Ovary (tissue), 9 donors: ENCODE measurements around the gene ALPI. TPM values are rescaled to one million over a fixed set of nuclear protein-coding genes. Genes with fewer than 3 reads are reported as not detected.

Experiments
- DNase-seq, 5 donors: peaks; one replicate each; pipeline ENCODE4 v3.0.0-alpha.2; 2019 to 2020
- H3K27ac ChIP-seq, 2 donors: fragments of 200-600 bp; one replicate each; pipeline versions ENCODE4 v1.5.1 to v1.8.0; 2019 to 2022
- H3K27me3 ChIP-seq: fragments of 200-600 bp; one replicate; pipeline ENCODE4 v1.8.0; 2022
- H3K36me3 ChIP-seq: fragments of 200-600 bp; sonication (generic); one replicate; pipeline ENCODE4 v1.5.1; 2019
- H3K4me1 ChIP-seq: one replicate; pipeline ENCODE4 v1.8.1; 2013; ENCODE audit warnings: mild to moderate bottlenecking, moderate library complexity; ENCODE audit not compliant: insufficient read depth
- H3K4me3 ChIP-seq: fragments of 200-600 bp; sonication (generic); one replicate; pipeline ENCODE4 v1.5.1; 2017
- H3K9me3 ChIP-seq, 2 donors: fragments of 200-600 bp in 1 of 2; sonication (generic) in 1 of 2; one replicate each; pipeline versions ENCODE4 v1.5.1 to v1.8.1; 2013 to 2019; ENCODE audit warnings: mild to moderate bottlenecking in 1 of 2, moderate library complexity in 1 of 2
- CTCF ChIP-seq, 3 donors: fragments of 450-650 bp in 2 of 3; fragments of 200-600 bp in 1 of 3; IDR thresholded peaks; one replicate each; pipeline versions ENCODE4 v1.5.1 to v1.8.0; 2016 to 2022; ENCODE audit warnings: antibody characterized with exemption in 3 of 3, mild to moderate bottlenecking in 1 of 3
- EP300 ChIP-seq: sonication (generic); formaldehyde crosslinking; IDR thresholded peaks from one replicate; pipeline ENCODE4 v1.6.1; 2017; ENCODE audit warnings: antibody characterized with exemption
- POLR2A ChIP-seq: fragments of 450-650 bp; IDR thresholded peaks from one replicate; pipeline ENCODE4 v1.6.1; 2017; ENCODE audit warnings: antibody characterized with exemption, mild to moderate bottlenecking, moderate library complexity
- WGBS, 3 donors: extraction: QIAGEN DNeasy Blood & Tissue Kit in 1 of 3; methylation state at CpG; one replicate each; pipeline versions ENCODE4 v1.1.5 to v1.1.7; 2013 to 2017; 5-methylcytosine and 5-hydroxymethylcytosine counted together
- intact Hi-C, 4 donors: fragments of 100-400 bp; cut with DNase I; formaldehyde crosslinking; loops; one replicate each; pipeline versions ENCODE4 v1.11.0 to v1.15.1; 2022 to 2023
- polyA plus RNA-seq, 2 donors: library from polyadenylated mRNA; stranded (reverse); fragments of 200-250 nt in 1 of 2; fragments of 350-450 nt in 1 of 2; fragmentation: Illumina TruSeq in 1 of 2; extraction: RNeasy Lipid Tissue Mini Kit (QIAGEN cat#74804) in 1 of 2; gene quantifications; one replicate each; pipeline ENCODE4 v1.2.3, GENCODE V29; 2013 to 2014
- total RNA-seq, 7 donors: library from RNA; depleted of rRNA in 2 of 7; stranded (reverse); fragments of >200 nt in 2 of 7; fragmentation: NEBNext Ultra II Directional in 3 of 7; extraction: Animal tissue kit (Norgen Biotek cat#: 25700) in 3 of 7; gene quantifications; one replicate each; pipeline versions ENCODE4 v1.1.0 to v1.2.4, GENCODE V29; 2016 to 2023
- donor health status: DM: no; HTN: no; CAD: no; lungs with moderate emphysema.
- donor health status: DM: no; HTN: no; CAD: no.
- donor health status: Bipolar disorder and iron deficiency.
- donor health status: DM: yes; HTN: yes; CAD: no.
- donor health status: DM: no; HTN: no; CAD: no.
- donor health status: DM: yes; HTN: yes; CAD: no.

Gene ALPI
- total and polyA plus RNA-seq, 9 donors: 0.72 TPM; not detected in 8

GRCh38 chr2:232503809-232504323 is 47.9 kb downstream of the ALPI start:
- Histone ChIP-seq H3K36me3 (no peaks in the 10 kb centered on the region), H3K4me3 (no peak overlapping the region), H3K9me3 (no peaks in the 10 kb centered on the region), H3K27ac (peak overlapping the region; percentile 88 to 97), H3K4me1 (peaks cover 16% of the 10 kb centered on the region), H3K27me3 (no peaks in the 10 kb centered on the region)
- TF ChIP-seq EP300 (no peak), POLR2A (no peak), CTCF (IDR thresholded peaks at IDR 0.05) (no peak)
- DNase-seq: peak in 2 of 5 donors; percentile 42 to 44
- intact Hi-C loops: no loop called here
- WGBS, 3 donors: 53 to 62% (median 55%) methylated on average over 16 of the region's 16 CpGs

- H3K9me3 ChIP-seq: no peaks in the 10 kb centered on the region
- no peak overlapping the region for H3K4me3 ChIP-seq
- H3K27me3 ChIP-seq: no peaks in the 10 kb centered on the region
- TF ChIP-seq POLR2A (no peak), EP300 (no peak), CTCF (IDR thresholded peaks at IDR 0.05) (no peak)
- no peaks in the 10 kb centered on the region for H3K36me3 ChIP-seq
- 66 to 95% (median 95%) methylated on average over 2 of the region's 2 CpGs for WGBS, 3 donors
- intact Hi-C loops: no loop called here
- peak overlapping the region in 1 of 2 donors; percentile 97 for H3K27ac ChIP-seq
- no peak for DNase-seq
- H3K4me1 ChIP-seq: peaks cover 16% of the 10 kb centered on the region
These were observed 48.5 kb downstream of the ALPI start for GRCh38 chr2:232504438-232504837.

GRCh38 chr2:232505856-232506255 is 49.9 kb downstream of the ALPI start:
- H3K27ac ChIP-seq: no peak overlapping the region
- no peak overlapping the region for H3K4me3 ChIP-seq
- H3K4me1 ChIP-seq: peaks cover 11% of the 10 kb centered on the region
- TF ChIP-seq POLR2A (no peak), EP300 (no peak), CTCF (IDR thresholded peaks at IDR 0.05) (no peak)
- intact Hi-C loops: no loop called here
- no peaks in the 10 kb centered on the region for H3K27me3 ChIP-seq
- no peaks in the 10 kb centered on the region for H3K36me3 ChIP-seq
- 56 to 65% (median 60%) methylated on average over 10 of the region's 10 CpGs for WGBS, 3 donors
- no peaks in the 10 kb centered on the region for H3K9me3 ChIP-seq
- DNase-seq: no peak

GRCh38 chr2:232506709-232507108 is 50.8 kb downstream of the ALPI start:
- peaks cover 8% of the 10 kb centered on the region for H3K4me1 ChIP-seq
- no peak overlapping the region for H3K27ac ChIP-seq
- WGBS, 3 donors: 71 to 79% (median 72%) methylated on average over 4 of the region's 4 CpGs
- no peaks in the 10 kb centered on the region for H3K9me3 ChIP-seq
- no peaks in the 10 kb centered on the region for H3K27me3 ChIP-seq
- no peaks in the 10 kb centered on the region for H3K36me3 ChIP-seq
- intact Hi-C loops: no loop called here
- no peak overlapping the region for H3K4me3 ChIP-seq
- TF ChIP-seq EP300 (no peak), POLR2A (no peak), CTCF (IDR thresholded peaks at IDR 0.05) (no peak)
- DNase-seq: peak in 4 of 5 donors; percentile 38 to 67 (median 55)
